Stimulated activated effector memory CD8-positive, alpha-beta T cell treated with anti-CD3 and anti-CD28 coated beads, Interleukin-12 subunit alpha, Interleukin-12 subunit beta, amount 100 ng/mL, for 72 hours (primary cell): Measurements from ENCODE around the gene PYCARD.
A peak's percentile ranks its signal among the peaks of the same experiment; 100 is the strongest.
"Not testable (repeated sequence)": the region's sequence is repeated elsewhere in the genome, so short reads cannot be mapped to it uniquely, and the experiment has no call there.

ENCODE experiments used
- ATAC-seq: fragments of 150-1000 bp; cut with Tn5 transposase; 2 replicates; pipeline ENCODE4 v1.10.0; 2021
- DNase-seq, 2 donors: peaks; one replicate each; pipeline ENCODE4 v3.0.0; 2021 to 2022; ENCODE audit warnings: low spot score in 2 of 2
- H3K27ac Mint-ChIP-seq: one replicate; pipeline ENCODE4 v1.8.0; 2022; ENCODE audit warnings: mild to moderate bottlenecking, mixed read lengths
- H3K36me3 Mint-ChIP-seq: one replicate; pipeline ENCODE4 v1.8.0; 2022; ENCODE audit warnings: mild to moderate bottlenecking, mixed read lengths
- H3K4me1 Mint-ChIP-seq: one replicate; pipeline ENCODE4 v1.8.0; 2022; ENCODE audit warnings: mixed read lengths
- H3K4me3 Mint-ChIP-seq: one replicate; pipeline ENCODE4 v1.8.0; 2022; ENCODE audit warnings: mild to moderate bottlenecking, mixed read lengths
- H3K9me3 Mint-ChIP-seq: one replicate; pipeline ENCODE4 v1.8.0; 2022; ENCODE audit warnings: mixed read lengths

The PYCARD gene

GRCh38 chr16:31200111-31200510 lies 2.4 kb downstream of the PYCARD start:
- H3K4me1 Mint-ChIP-seq: peaks cover 58% of the 10 kb centered on the region
- H3K4me3 Mint-ChIP-seq: not testable (repeated sequence)

DNA sequence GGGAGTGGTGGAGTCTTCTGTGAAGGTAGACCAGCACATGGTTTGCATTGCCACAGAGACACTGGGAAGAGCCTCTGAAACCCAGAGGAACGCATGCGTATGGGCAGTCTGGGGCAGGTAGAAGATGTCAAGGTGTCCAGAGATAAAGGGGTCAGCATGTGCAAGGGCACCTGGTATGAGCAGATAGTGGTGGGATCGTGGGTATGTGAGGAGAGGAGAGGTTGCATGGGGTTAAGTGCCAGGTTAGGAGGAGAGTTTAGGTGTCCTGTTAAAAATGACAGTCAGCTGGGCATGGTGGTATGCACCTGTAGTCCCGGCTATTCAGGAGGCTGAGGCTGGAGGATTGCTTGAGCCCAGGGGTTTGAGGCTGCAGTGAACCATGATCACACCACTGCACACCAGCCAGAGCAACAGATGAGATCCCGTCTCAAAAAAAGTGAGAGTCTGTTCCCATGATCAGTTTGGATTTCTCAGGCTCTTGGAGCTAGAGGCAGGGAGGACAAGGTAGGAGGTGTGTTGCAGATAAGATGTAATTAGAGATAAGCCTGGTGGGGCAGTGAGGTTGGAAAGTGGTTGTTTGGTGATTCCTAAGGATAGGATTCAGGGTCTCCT lies 3.0 kb downstream of the PYCARD start:
- H3K9me3 Mint-ChIP-seq: no peaks in the 10 kb centered on the region
- DNase-seq: no peak
- H3K4me1 Mint-ChIP-seq: peaks cover 54% of the 10 kb centered on the region
- H3K4me3 Mint-ChIP-seq: no peak overlapping the region
- no peak for ATAC-seq
- H3K36me3 Mint-ChIP-seq: peaks cover 73% of the 10 kb centered on the region
- peak overlapping the region; percentile 0 for H3K27ac Mint-ChIP-seq

More at GRCh38 chr16:31200111-31200510, 2.4 kb downstream of the PYCARD start:
- not testable (repeated sequence) for H3K9me3 Mint-ChIP-seq, DNase-seq, ATAC-seq
- H3K27ac Mint-ChIP-seq: peak overlapping the region; percentile 0
- H3K36me3 Mint-ChIP-seq: peaks cover 67% of the 10 kb centered on the region

GRCh38 chr16:31198207-31198882 lies 4.2 kb downstream of the PYCARD start:
- Mint-ChIP-seq H3K36me3 (peaks cover 85% of the 10 kb centered on the region), H3K9me3 (no peaks in the 10 kb centered on the region), H3K4me3 (no peak overlapping the region), H3K4me1 (peaks cover 59% of the 10 kb centered on the region), H3K27ac (peak overlapping the region; percentile 44)
- ATAC-seq: no peak
- DNase-seq: no peak

- peaks cover 58% of the 10 kb centered on the region for H3K4me1 Mint-ChIP-seq
Measured at GRCh38 chr16:31196324-31197088, 6.1 kb downstream of the PYCARD start.

DNA sequence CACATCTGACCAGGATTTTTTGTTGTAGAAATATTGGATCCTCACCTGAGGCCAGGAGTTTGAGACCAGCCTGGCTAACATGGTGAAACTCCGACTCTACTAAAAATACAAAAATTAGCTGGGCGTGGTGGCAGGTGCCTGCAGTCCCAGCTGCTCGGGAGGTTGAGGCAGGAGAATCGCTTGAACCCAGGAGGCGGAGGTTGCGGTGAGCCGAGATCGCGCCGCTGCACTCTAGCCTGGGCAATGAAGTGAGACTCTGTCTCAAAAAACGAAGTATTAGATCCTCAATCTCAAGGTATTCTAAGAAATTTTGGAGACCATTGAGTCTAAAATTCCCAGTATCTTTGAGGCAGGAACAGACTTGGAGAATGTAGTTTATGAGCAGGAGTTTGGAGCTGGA lies 6.7 kb downstream of the PYCARD start:
- Mint-ChIP-seq H3K4me1 (peaks cover 58% of the 10 kb centered on the region), H3K36me3 (peaks cover 92% of the 10 kb centered on the region)
- ATAC-seq, H3K4me3 Mint-ChIP-seq, H3K27ac Mint-ChIP-seq, DNase-seq, H3K9me3 Mint-ChIP-seq: not testable (repeated sequence)

More at GRCh38 chr16:31196324-31197088, 6.1 kb downstream of the PYCARD start:
- no peak overlapping the region for H3K27ac Mint-ChIP-seq
- no peak overlapping the region for H3K4me3 Mint-ChIP-seq
- no peaks in the 10 kb centered on the region for H3K9me3 Mint-ChIP-seq
- DNase-seq (no peak), ATAC-seq (no peak)
- H3K36me3 Mint-ChIP-seq: peaks cover 92% of the 10 kb centered on the region

DNA sequence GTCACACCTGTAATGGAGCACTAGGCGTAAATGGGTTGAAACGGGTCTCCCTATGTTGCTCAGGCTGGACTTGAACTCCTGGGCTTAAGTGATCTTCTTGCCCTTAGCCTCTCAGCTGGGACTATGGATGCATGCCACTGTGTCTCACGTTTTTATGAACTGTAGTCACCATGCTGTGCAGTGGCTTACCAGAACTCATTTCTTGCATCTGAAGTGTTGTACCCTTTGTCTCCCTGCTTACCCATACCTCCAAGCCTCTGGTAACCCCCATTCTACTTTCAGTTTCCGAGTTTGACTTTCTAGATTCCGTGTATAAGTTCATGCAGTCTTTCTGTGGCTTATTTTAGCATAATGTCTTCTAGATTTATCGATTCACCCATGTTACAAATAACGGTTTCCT lies 7.7 kb downstream of the PYCARD start:
- no peaks in the 10 kb centered on the region for H3K9me3 Mint-ChIP-seq
- peaks cover 62% of the 10 kb centered on the region for H3K4me1 Mint-ChIP-seq
- peak; percentile 62 for ATAC-seq
- H3K27ac Mint-ChIP-seq: no peak overlapping the region
- DNase-seq: no peak
- peaks cover 92% of the 10 kb centered on the region for H3K36me3 Mint-ChIP-seq
- no peak overlapping the region for H3K4me3 Mint-ChIP-seq

- DNase-seq: no peak
- Mint-ChIP-seq H3K9me3 (no peaks in the 10 kb centered on the region), H3K27ac (peak overlapping the region; percentile 50), H3K4me3 (no peak overlapping the region), H3K4me1 (peaks cover 62% of the 10 kb centered on the region), H3K36me3 (peaks cover 98% of the 10 kb centered on the region)
- no peak for ATAC-seq
Measured at GRCh38 chr16:31193874-31194273, 8.7 kb downstream of the PYCARD start.

DNA sequence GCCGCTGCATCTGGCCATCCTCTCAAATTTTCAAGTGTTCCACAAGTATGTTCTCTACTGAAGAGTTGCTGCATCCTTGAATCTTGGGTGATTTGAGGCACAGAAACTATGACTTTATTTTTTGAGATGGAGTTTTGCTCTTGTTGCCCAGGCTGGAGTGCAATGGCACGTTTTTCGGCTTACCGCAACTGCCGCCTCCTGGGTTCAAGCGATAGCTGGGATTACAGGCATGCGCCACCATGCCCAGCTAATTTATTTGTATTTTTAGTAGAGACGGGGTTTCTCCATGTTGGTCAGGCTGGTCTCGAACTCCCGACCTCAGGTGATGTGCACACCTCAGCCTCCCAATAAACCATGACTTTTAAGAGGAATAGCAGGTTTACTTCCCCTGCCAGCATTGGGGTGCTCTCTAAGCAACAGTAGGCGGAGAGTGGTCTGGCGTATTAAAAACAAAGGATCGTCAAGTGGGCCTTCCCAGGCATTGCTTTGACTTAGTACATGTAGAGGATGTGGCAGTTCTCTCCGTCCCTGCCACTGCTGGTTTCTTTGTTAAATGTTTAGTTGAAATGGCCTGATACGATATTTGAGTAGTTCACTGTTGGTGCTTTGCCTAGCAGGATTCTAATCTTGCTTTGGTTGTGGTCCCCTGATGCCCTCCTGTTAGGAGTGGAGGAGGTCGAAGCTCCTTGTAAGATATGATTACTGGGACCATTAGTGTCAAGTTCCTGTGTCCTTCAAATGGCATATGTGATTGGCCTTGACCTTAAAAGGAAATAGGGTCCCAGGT lies 9.5 kb downstream of the PYCARD start:
- H3K9me3 Mint-ChIP-seq: no peaks in the 10 kb centered on the region
- no peak overlapping the region for H3K4me3 Mint-ChIP-seq

DNA sequence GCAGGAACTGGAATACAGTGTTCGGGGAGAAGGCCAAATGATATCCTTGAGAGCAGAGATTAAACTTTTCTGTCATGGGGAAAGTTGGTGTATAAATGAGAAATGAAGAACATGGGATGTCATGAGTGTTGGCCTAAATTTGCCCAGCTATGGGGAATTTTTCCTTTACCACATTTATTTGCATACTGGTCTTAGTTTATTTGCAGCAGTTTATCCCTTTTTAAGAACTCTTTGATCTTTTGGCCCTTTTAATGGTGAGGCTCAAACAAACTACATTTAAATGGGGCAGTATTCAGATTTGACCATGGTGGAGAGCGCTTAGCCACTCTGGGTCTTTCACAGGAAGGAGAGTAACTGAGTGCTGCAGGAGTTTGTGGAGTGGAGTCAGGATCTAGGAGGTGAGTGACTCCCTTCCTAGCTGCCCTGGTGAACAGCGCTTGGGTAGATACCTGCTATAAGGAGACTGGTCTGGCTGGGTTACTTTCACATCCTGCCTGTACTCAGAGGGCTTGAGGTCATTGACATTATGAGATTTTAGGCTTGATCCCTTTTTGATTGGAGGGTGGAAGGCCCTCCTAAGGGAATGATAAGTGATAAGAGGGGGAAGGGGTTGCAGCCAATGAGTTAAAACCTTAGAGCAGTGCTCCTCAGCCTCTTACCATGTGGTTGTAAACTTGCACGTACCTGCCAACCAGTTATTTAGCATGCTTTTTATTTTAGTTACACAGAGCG lies 10.7 kb downstream of the PYCARD start:
- Mint-ChIP-seq H3K27ac (peak overlapping the region; percentile 100), H3K4me3 (no peak overlapping the region), H3K36me3 (peaks cover 100% of the 10 kb centered on the region), H3K4me1 (peaks cover 74% of the 10 kb centered on the region), H3K9me3 (no peaks in the 10 kb centered on the region)
- DNase-seq (no peak), ATAC-seq (no peak)

More for the DNA sequence above, 9.5 kb downstream of the PYCARD start:
- peaks cover 63% of the 10 kb centered on the region for H3K4me1 Mint-ChIP-seq
- peak overlapping the region; percentile 50 for H3K27ac Mint-ChIP-seq
- peaks cover 100% of the 10 kb centered on the region for H3K36me3 Mint-ChIP-seq
- ATAC-seq: no peak
- DNase-seq: no peak

- H3K4me1 Mint-ChIP-seq: peaks cover 79% of the 10 kb centered on the region
- ATAC-seq (no peak), DNase-seq (no peak)
- no peaks in the 10 kb centered on the region for H3K9me3 Mint-ChIP-seq
- H3K36me3 Mint-ChIP-seq: peaks cover 100% of the 10 kb centered on the region
- no peak overlapping the region for H3K4me3 Mint-ChIP-seq
- H3K27ac Mint-ChIP-seq: peak overlapping the region; percentile 100
Measured at GRCh38 chr16:31190818-31191444, 11.6 kb downstream of the PYCARD start.

- ATAC-seq (no peak), DNase-seq (no peak)
- peak overlapping the region; percentile 100 for H3K27ac Mint-ChIP-seq
- H3K4me3 Mint-ChIP-seq: peak overlapping the region; percentile 19
- no peaks in the 10 kb centered on the region for H3K9me3 Mint-ChIP-seq
- H3K4me1 Mint-ChIP-seq: peaks cover 86% of the 10 kb centered on the region
- H3K36me3 Mint-ChIP-seq: peaks cover 100% of the 10 kb centered on the region
Measured at GRCh38 chr16:31190061-31190460, 12.5 kb downstream of the PYCARD start.

DNA sequence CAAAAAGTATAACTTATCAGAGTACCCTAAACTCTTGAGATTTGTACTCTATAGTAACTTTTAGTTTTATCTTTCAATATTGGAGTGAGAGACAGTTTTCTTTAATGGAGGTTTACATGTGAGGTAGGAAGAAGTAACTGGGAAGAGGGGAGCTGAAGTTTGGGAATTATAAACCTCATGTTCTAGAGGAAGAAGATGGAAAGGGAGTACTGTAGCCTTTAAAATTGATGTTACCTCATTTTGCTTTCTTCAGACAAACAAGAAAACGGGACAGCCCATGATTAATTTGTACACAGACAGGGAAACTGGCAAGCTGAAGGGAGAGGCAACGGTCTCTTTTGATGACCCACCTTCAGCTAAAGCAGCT lies 13.2 kb downstream of the PYCARD start:
- ATAC-seq: no peak
- peak overlapping the region; percentile 100 for H3K27ac Mint-ChIP-seq
- peaks cover 100% of the 10 kb centered on the region for H3K36me3 Mint-ChIP-seq
- DNase-seq: no peak
- no peaks in the 10 kb centered on the region for H3K9me3 Mint-ChIP-seq
- H3K4me1 Mint-ChIP-seq: peaks cover 93% of the 10 kb centered on the region
- H3K4me3 Mint-ChIP-seq: peak overlapping the region; percentile 19

DNA sequence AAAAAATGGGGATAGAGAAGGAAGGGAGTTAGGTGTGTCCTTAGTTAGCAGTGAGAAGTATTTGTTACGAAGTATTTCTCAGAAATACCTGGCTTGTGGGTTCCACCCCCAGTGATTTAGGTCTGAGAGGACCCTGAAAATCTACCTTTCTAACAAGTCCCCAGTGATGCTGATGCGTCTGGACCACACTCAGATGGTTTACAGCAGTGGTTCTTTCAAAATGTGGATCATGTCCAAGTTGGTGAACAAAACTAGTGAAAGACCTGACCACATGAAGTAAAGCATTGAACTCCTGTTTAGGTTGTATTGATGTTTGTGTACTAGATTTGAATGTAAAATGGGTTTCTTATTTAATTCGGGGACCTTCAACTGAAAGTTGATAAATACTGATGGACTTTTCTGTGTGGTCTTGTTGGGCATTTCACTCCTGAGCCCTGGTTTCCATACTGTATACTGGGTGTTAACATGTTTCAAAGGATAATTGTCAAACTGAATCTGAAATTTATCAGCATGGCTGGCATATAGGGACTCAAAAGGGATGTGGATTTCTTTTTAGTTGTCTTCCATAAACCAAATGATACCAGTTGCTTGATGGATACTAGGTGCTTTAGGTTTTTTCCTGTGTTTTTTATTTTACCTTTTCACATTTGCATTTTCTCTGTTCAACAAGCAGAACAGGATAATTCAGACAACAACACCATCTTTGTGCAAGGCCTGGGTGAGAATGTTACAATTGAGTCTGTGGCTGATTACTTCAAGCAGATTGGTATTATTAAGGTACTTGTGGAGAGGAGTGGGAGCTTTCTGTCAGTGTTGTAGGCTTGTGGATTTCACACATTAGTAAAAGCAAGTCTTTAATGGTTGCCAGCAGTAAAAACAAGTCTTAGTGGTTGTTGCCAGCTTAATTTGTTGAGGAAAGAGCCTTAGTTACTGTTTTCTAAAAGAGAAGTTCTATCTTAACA lies 13.8 kb downstream of the PYCARD start:
- Mint-ChIP-seq H3K36me3 (peaks cover 100% of the 10 kb centered on the region), H3K27ac (peak overlapping the region; percentile 100), H3K4me1 (peaks cover 93% of the 10 kb centered on the region), H3K9me3 (no peaks in the 10 kb centered on the region), H3K4me3 (peak overlapping the region; percentile 19)
- ATAC-seq: no peak
- DNase-seq: no peak
